Breast epithelium (tissue), 3 donors: ENCODE measurements around the gene PRPH.

ENCODE experiments used
- POLR2AphosphoS5 ChIP-seq, 3 donors: sonication (generic); formaldehyde crosslinking; IDR thresholded peaks; one replicate each; pipeline ENCODE4 v1.6.1; 2017; ENCODE audit warnings: antibody characterized with exemption in 3 of 3
- TF ChIP-seq, protein P1 (sequence below), 3 donors: fragments of 450-650 bp; IDR thresholded peaks; one replicate each; pipeline ENCODE4 v1.5.1; 2016 to 2017; ENCODE audit warnings: antibody characterized with exemption in 3 of 3, mild to moderate bottlenecking in 3 of 3, moderate library complexity in 3 of 3

DNA sequence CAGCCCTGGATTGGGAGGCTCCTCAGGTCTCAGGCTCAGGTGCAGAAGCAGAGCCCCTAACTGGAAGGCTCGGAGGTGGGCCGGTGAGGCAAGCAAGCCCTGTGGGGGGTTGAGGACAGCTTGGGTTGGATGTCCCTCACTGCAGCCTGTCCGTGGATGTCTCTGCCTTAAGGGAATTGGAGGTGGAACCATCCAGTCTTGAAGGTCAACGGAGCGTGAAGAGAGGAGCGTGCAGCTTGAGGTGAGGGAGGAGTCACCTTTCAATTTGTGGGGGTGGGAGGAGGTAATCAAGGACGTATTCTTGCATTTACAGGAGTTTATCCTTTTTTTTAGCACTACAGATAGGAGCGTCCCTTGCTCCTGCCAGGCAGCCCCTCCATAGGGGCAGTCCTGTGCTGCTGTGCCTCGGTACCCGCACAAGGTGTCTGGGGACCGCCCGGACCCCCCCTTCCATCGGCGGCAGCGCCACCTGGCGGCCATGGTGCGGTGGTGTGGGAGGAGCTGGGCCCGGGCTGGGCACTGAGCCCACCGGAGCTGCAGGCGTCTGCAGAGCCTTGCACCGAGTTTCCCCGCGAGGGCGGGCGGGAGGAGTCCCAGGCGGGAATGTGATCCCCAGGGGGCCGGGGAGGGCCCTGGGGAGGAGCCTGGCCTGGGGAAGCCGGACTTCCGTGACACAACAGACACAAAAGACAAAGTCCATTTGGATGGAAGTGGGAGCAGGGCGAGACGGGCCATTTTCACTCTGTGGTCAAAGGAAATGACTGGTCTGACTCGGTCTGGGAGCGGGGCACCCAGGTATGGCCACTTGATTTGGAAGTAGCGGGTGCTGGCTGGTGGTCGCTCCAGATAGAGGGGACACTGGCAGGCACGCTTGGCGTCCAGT, 52.6 kb downstream of the PRPH start:
- TF ChIP-seq, protein P1, sequence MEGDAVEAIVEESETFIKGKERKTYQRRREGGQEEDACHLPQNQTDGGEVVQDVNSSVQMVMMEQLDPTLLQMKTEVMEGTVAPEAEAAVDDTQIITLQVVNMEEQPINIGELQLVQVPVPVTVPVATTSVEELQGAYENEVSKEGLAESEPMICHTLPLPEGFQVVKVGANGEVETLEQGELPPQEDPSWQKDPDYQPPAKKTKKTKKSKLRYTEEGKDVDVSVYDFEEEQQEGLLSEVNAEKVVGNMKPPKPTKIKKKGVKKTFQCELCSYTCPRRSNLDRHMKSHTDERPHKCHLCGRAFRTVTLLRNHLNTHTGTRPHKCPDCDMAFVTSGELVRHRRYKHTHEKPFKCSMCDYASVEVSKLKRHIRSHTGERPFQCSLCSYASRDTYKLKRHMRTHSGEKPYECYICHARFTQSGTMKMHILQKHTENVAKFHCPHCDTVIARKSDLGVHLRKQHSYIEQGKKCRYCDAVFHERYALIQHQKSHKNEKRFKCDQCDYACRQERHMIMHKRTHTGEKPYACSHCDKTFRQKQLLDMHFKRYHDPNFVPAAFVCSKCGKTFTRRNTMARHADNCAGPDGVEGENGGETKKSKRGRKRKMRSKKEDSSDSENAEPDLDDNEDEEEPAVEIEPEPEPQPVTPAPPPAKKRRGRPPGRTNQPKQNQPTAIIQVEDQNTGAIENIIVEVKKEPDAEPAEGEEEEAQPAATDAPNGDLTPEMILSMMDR (IDR thresholded peaks at IDR 0.05), result peak; percentile 80 to 87 (median 83)
- TF ChIP-seq POLR2AphosphoS5 (IDR thresholded peaks at IDR 0.05), result peak in 1 of 3 donors; percentile 14
